ENCODE data around the gene SGIP1. TPM values are rescaled to one million over a fixed set of nuclear protein-coding genes. Genes with fewer than 3 reads are reported as not detected.
A peak's percentile ranks its signal among the peaks of the same experiment; 100 is the strongest.

The SGIP1 gene
- total RNA-seq, 1 donor from 2014 or later: not detected

DNA sequence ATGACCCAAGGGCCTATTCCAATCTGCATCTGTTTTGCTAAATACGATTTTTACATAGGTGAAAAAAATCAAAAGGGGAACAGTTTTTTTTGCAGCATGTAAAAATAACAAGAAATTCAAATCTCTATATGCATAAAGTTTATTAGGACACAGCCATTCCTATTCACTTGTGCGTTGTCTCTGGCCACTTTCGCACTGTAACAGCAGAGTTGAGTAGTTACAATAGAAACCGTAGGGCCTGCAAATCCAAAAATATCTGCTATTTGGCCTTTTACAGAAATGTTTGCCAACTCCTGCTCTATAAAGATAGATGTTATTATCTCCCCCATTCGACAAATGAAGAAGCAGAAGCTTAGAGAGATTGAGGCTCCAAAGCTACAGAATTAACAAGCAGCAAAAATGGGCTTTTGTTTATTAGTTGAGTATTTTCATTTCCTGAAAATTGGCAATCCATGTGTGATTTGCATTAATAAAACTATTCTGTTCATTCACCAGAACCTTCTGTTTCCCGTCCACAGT is 223.8 kb downstream of the SGIP1 start:
- Mint-ChIP-seq H3K27ac (no peak overlapping the region), H3K4me1 (peaks cover 6% of the 10 kb centered on the region), H3K27me3 (peaks cover 31% of the 10 kb centered on the region), H3K4me3 (no peak overlapping the region), H3K36me3 (ENCODE audit: low read depth) (no peaks in the 10 kb centered on the region), H3K9me3 (no peaks in the 10 kb centered on the region)
- DNase-seq: no peak
- intact Hi-C loops (cut with micrococcal nuclease): no loop called here

DNA sequence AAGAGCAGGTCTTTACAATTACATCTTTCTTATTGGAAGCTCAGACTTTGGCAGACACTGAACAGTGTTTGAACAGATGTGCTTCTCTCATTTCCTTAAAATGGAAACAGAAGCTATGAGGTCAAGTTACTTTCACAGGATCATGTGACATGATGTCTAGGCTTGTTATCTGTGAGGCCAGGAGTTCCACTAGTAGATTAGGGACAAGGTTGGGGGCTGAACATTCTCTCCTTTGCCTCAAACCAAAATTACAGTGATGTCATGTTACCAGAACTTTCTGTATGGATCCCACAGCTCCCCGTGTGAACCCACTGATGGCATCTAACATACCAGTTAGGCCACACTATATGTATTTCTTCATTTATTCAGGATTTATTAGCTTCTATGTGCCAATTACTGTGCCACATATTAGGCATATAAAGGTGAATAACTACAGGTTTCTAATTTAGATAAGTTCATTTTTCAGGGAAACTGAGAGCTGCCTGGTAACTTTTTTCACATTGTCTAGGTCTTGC is 224.3 kb downstream of the SGIP1 start:
- intact Hi-C loops (cut with micrococcal nuclease): no loop called here
- Mint-ChIP-seq H3K4me1 (peaks cover 3% of the 10 kb centered on the region), H3K9me3 (no peaks in the 10 kb centered on the region), H3K27me3 (peaks cover 27% of the 10 kb centered on the region), H3K36me3 (ENCODE audit: low read depth) (no peaks in the 10 kb centered on the region), H3K4me3 (no peak overlapping the region), H3K27ac (no peak overlapping the region)
- DNase-seq: no peak

DNA sequence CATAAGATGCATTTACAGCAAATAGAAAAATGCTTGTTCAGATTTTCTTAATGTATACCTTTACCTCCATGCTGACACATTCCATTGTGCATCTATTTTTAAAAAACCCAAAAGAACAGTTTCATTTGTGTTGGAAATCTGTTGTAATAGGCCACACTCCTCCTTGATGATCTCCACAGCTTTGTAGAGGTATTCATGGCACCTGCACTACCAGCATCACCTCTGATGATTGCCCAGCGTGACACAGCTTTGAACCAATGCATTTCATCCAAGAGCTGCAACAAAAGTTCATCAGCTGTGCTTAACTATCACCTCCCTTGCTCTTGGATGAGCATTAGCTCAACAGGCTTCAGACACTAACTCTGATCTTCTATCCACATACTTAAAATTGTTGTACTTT is 226.6 kb downstream of the SGIP1 start:
- Mint-ChIP-seq H3K4me1 (peaks cover 3% of the 10 kb centered on the region), H3K27ac (no peak overlapping the region), H3K4me3 (no peak overlapping the region), H3K36me3 (ENCODE audit: low read depth) (no peaks in the 10 kb centered on the region), H3K9me3 (no peaks in the 10 kb centered on the region), H3K27me3 (peaks cover 12% of the 10 kb centered on the region)
- intact Hi-C loops (cut with micrococcal nuclease): loop anchor here (10.0 kb wide), 1 partner anchor 744 kb away; no protein-coding TSS in a partner anchor
- no peak for DNase-seq

DNA sequence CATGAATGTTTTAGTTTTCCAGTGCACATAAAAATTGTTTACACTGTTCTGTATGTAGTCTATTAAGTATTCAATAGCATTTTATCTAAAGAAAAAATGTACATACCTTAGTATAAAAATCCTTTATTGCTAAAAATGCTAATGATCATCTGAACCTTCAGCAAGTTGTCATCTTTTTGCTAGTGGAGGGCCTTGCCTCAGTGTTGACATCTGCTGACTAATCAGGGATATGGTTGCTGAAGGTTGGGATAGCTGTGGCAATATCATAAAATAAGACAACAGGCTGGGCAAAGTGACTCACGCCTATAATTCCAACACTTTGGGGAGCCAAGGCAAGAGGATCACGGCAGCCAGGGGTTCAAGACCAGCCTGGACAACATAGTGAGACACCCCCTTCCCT is 227.3 kb downstream of the SGIP1 start:
- intact Hi-C loops (cut with micrococcal nuclease): loop anchor here (10.0 kb wide), 1 partner anchor 744 kb away; no protein-coding TSS in a partner anchor
- DNase-seq: no peak
- Mint-ChIP-seq H3K4me1 (peaks cover 3% of the 10 kb centered on the region), H3K4me3 (no peak overlapping the region), H3K27ac (no peak overlapping the region), H3K27me3 (peaks cover 11% of the 10 kb centered on the region), H3K9me3 (no peaks in the 10 kb centered on the region), H3K36me3 (ENCODE audit: low read depth) (no peaks in the 10 kb centered on the region)

DNA sequence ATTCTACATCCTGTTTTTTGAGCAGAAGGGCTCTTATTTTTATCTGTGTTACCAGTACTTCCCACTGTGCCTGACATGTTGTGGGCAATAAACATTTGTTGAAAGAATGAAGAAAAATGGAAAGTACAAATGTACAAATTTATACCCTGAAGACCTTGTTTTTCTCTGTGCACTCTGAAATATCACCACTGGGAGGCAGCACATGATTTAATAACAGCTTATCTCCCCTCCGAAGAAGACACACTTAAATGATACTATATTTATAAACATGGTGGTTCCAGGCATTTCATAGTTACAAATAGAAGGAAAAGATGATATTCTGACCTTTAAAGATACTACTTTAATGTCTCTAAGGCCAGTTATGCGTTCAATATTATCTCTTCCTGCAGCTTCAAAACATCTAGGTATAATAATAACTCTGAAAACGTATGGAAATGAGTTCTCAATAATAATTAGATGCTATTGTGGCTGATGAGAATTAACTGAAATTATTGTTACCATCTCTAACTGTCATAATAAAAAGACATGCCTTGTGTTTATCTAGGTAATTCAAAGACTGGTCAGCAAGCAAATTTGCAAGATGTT is 231.1 kb downstream of the SGIP1 start:
- H3K27me3 Mint-ChIP-seq: no peaks in the 10 kb centered on the region
- H3K4me1 Mint-ChIP-seq: peaks cover 16% of the 10 kb centered on the region
- H3K36me3 Mint-ChIP-seq (ENCODE audit: low read depth): no peaks in the 10 kb centered on the region
- intact Hi-C loops (cut with micrococcal nuclease): loop anchor here (1.0 to 10.0 kb wide), 7 partner anchors 160 to 740 kb away; partner anchors contain the start of gene SLC35D1
- no peaks in the 10 kb centered on the region for H3K9me3 Mint-ChIP-seq
- DNase-seq: peak; percentile 86
- no peak overlapping the region for H3K27ac Mint-ChIP-seq
- no peak overlapping the region for H3K4me3 Mint-ChIP-seq

DNA sequence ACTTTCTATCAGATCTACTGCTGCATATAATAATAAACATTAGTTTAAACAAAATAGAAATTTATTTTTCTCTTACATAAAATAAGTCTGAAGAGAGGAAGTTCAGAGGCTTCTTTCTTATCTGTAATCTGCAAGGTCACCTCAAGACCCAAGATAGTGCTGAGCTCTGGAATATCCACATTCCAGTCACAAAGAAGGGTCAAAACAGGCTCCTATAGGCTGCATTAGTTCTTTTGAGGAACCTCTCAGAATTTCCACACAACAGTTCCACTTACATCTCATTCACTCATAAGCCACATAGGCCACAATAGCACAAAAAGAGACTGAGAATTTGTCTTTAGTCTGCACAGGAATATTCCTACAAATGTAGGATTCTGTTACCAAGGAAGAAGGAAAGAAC is 233.7 kb downstream of the SGIP1 start:
- intact Hi-C loops (cut with micrococcal nuclease): loop anchor here (5.0 to 10.0 kb wide), 5 partner anchors 215 to 737 kb away; partner anchors contain the start of gene SLC35D1
- Mint-ChIP-seq H3K27ac (no peak overlapping the region), H3K36me3 (ENCODE audit: low read depth) (no peaks in the 10 kb centered on the region), H3K4me1 (peaks cover 28% of the 10 kb centered on the region), H3K9me3 (no peaks in the 10 kb centered on the region), H3K4me3 (no peak overlapping the region), H3K27me3 (no peaks in the 10 kb centered on the region)
- DNase-seq: no peak

DNA sequence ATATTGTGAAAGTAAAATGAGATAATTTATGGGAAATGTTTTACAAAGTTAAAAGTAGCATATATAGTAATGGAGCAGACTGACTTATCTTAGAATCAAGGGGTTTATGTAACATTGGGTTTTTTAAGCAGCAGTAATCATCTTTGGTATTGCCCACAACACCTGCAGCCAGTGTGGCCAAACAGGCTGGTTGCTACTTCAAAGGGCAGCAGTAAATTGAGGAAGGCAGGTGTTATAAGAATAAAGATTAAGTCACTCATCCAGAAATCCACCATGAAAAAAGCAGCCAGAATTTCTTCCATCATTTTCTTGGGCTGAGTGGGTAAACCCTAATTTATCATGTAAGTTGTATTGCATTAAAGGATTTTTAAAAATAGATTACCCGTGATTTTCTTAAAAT is 235.0 kb downstream of the SGIP1 start:
- H3K9me3 Mint-ChIP-seq: no peaks in the 10 kb centered on the region
- H3K27ac Mint-ChIP-seq: no peak overlapping the region
- H3K4me3 Mint-ChIP-seq: peak overlapping the region; percentile 66
- no peaks in the 10 kb centered on the region for H3K27me3 Mint-ChIP-seq
- DNase-seq: no peak
- H3K4me1 Mint-ChIP-seq: peaks cover 28% of the 10 kb centered on the region
- no peaks in the 10 kb centered on the region for H3K36me3 Mint-ChIP-seq (ENCODE audit: low read depth)
- intact Hi-C loops (cut with micrococcal nuclease): loop anchor here (1.0 to 10.0 kb wide), 6 partner anchors 19 to 736 kb away; partner anchors contain the start of gene SLC35D1

DNA sequence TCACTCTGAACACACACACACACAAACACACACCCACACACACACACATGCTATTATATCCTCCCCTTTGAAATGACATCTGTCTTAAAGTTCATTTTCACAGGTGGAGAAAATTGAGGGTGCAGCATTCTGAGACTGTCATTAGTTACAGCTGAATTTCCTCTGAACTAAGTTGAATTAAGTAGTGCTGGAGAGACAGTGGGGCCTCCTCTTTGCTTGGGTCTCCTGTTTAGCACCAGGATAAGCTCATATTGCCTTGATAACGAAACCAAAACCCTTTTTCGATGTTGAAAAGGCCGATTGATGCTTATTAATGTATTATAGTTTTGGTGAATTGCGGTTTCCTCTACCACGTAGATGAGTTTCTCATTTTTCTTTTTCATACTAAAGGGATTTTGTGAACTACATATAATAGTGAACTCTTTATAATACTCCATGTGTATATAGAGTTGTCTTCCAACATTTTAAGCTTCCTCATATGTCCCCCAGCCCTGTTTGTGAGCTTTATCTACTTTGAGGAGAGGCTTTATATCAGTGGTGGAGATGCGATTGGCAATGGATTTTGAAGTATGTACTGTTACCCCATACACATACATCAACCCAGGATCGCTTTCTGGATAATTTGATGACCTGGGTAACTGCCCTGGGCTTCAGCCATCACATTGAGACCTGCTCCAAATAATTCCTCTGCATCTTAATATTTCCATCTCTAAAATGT is 235.7 kb downstream of the SGIP1 start:
- Mint-ChIP-seq H3K27me3 (no peaks in the 10 kb centered on the region), H3K36me3 (ENCODE audit: low read depth) (no peaks in the 10 kb centered on the region), H3K9me3 (no peaks in the 10 kb centered on the region), H3K4me3 (peak overlapping the region; percentile 66), H3K4me1 (peaks cover 28% of the 10 kb centered on the region), H3K27ac (peak overlapping the region; percentile 18)
- intact Hi-C loops (cut with micrococcal nuclease): loop anchor here (1.0 to 10.0 kb wide), 6 partner anchors 19 to 735 kb away; partner anchors contain the start of gene SLC35D1
- DNase-seq: peak; percentile 72

DNA sequence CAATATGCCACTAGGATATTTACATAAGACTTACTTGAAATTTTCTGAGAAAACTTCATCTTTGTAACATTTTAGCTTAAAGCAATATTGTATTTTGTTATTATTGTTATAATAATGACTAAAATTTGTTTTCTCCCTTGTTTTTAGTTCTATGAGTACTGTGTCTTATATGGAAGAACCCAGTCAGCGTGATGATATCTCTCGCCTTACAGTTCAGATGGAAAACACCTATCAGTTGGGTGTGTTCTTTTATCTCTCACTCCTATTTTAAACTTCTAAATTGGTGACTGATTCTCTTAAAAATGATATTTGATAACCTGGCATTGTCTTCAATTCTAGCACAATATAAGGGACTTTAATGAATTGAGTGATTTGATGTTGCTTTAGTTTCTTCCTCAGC is 236.3 kb downstream of the SGIP1 start:
- intact Hi-C loops (cut with micrococcal nuclease): no loop called here
- DNase-seq: no peak
- Mint-ChIP-seq H3K9me3 (no peaks in the 10 kb centered on the region), H3K27ac (peak overlapping the region; percentile 52), H3K27me3 (no peaks in the 10 kb centered on the region), H3K36me3 (ENCODE audit: low read depth) (no peaks in the 10 kb centered on the region), H3K4me3 (peak overlapping the region; percentile 66), H3K4me1 (peaks cover 28% of the 10 kb centered on the region)

DNA sequence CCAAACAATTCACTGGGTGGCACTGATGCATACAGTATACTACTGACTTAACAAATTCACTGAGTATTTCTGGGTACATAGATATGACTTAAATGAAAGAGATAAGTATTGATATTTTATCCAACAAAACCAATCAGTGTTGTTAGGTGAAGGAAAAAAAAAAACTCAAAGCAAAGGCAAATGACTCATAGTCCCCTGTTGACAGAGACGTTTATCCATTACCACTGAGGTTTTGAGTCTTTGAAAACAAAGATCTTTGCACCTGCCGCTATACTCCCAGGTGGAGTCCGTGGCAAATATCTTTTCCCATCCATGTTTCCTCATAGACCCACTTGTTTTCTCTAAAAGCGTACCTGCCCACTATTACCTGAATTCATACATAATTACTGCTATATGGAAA is 236.7 kb downstream of the SGIP1 start:
- H3K36me3 Mint-ChIP-seq (ENCODE audit: low read depth): no peaks in the 10 kb centered on the region
- H3K4me3 Mint-ChIP-seq: peak overlapping the region; percentile 32
- no peak for DNase-seq
- no peaks in the 10 kb centered on the region for H3K9me3 Mint-ChIP-seq
- H3K27me3 Mint-ChIP-seq: peaks cover 4% of the 10 kb centered on the region
- peaks cover 28% of the 10 kb centered on the region for H3K4me1 Mint-ChIP-seq
- peak overlapping the region; percentile 52 for H3K27ac Mint-ChIP-seq
- intact Hi-C loops (cut with micrococcal nuclease): no loop called here

DNA sequence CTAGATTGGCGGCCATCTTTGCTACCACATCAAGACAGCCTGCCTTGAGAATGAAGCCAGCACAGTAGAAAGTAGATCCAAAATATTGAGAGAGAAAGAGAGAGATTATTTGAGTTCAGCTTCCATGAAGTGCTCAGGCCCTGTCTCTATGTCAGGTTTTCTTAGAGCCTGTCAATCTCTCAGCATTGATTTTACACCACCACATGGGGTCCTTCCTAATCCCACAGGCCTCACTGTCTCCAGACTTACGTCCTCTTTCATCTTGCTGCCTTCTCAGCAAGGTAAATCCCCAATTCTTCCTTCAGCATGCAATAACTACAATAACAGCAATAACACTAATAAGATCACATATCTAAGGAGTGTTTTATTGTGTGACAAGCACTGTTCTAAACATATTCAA is 239.3 kb downstream of the SGIP1 start:
- no peak overlapping the region for H3K4me3 Mint-ChIP-seq
- H3K36me3 Mint-ChIP-seq (ENCODE audit: low read depth): no peaks in the 10 kb centered on the region
- H3K4me1 Mint-ChIP-seq: peaks cover 25% of the 10 kb centered on the region
- H3K27ac Mint-ChIP-seq: no peak overlapping the region
- H3K9me3 Mint-ChIP-seq: no peaks in the 10 kb centered on the region
- DNase-seq: no peak
- intact Hi-C loops (cut with micrococcal nuclease): no loop called here
- peaks cover 8% of the 10 kb centered on the region for H3K27me3 Mint-ChIP-seq

DNA sequence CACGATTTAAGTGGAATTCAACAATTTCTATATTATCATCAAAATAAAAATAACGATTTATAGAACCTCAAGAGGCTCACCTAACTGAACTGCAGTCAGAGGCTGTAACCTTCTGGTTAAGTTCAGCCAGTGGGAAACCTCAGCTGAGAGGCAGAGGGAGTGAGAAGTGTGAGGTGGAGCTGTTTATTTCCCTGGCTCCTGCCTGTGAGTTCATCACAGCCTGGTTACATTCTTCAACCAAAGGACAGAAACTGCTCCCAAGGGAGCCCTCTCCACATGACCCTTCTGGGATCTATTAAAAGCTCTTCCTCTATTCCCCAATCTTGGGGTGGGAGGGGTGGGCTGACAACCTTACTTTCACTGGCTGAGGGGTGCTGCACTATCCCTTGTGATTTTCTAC is 240.5 kb downstream of the SGIP1 start:
- no peak for DNase-seq
- intact Hi-C loops (cut with micrococcal nuclease): no loop called here
- H3K4me3 Mint-ChIP-seq: no peak overlapping the region
- H3K36me3 Mint-ChIP-seq (ENCODE audit: low read depth): no peaks in the 10 kb centered on the region
- peaks cover 17% of the 10 kb centered on the region for H3K4me1 Mint-ChIP-seq
- H3K27ac Mint-ChIP-seq: no peak overlapping the region
- H3K27me3 Mint-ChIP-seq: peaks cover 12% of the 10 kb centered on the region
- H3K9me3 Mint-ChIP-seq: no peaks in the 10 kb centered on the region

DNA sequence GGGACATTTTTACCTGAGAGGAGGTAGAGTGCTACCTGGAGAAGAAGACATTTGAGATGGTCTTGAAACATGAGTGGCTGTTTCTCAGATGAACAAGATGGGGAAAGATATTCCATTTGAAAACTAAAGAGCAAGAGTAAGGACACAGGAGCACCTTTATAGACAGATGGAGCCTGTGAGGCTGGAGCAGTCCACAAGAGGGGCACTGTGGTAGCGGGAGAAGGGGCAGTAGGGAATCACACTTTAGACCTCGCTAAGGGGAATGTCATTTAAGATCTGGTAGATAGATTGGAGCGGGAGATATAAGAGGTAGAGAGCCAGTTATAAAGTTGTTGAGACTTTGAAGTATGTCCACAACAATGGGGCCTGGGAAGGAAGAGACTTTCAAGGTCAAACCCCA is 241.7 kb downstream of the SGIP1 start:
- intact Hi-C loops (cut with micrococcal nuclease): no loop called here
- no peaks in the 10 kb centered on the region for H3K9me3 Mint-ChIP-seq
- no peak overlapping the region for H3K27ac Mint-ChIP-seq

DNA sequence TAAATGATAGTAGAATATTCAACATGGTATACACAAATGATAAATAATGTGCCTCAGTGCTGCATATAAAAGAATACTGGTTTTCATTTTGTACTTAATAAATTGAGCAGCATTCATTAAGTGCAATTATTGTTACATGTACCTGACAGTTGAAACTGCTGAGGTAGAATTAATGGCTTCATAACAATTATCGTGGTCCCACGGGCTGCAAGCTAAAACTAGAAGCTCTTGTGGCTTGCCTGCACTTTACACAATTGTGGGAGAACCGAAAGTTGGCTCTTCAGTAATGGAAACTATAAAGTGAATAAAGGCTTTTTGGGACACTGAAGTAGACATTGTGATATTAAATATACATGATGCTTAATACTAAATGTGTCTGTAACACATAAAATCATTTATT is 243.9 kb downstream of the SGIP1 start:
- H3K27me3 Mint-ChIP-seq: peaks cover 14% of the 10 kb centered on the region
- intact Hi-C loops (cut with micrococcal nuclease): no loop called here
- H3K9me3 Mint-ChIP-seq: no peaks in the 10 kb centered on the region
- no peak overlapping the region for H3K27ac Mint-ChIP-seq
- peaks cover 3% of the 10 kb centered on the region for H3K4me1 Mint-ChIP-seq
- H3K36me3 Mint-ChIP-seq (ENCODE audit: low read depth): no peaks in the 10 kb centered on the region
- H3K4me3 Mint-ChIP-seq: no peak overlapping the region
- no peak for DNase-seq

More for the DNA sequence above, 241.7 kb downstream of the SGIP1 start:
- no peak overlapping the region for H3K4me3 Mint-ChIP-seq
- H3K27me3 Mint-ChIP-seq: peaks cover 14% of the 10 kb centered on the region
- no peak for DNase-seq
- peaks cover 10% of the 10 kb centered on the region for H3K4me1 Mint-ChIP-seq
- H3K36me3 Mint-ChIP-seq (ENCODE audit: low read depth): no peaks in the 10 kb centered on the region

All from activated CD4-positive, alpha-beta T cell treated with anti-CD3 and anti-CD28 coated beads, Interleukin-2, amount 10 ng/mL, durations not matched to agents 24 days and 14 days (primary cell).